ENCODE data around the gene TIGIT.

The TIGIT gene

GRCh38 chr3:114356525-114356924 lies 62.7 kb downstream of the TIGIT start:
- no peak for DNase-seq
